Activated naive CD4-positive, alpha-beta T cell treated with anti-CD3 and anti-CD28 coated beads for 36 hours (primary cell): ENCODE measurements around the gene SEMA3G. TPM values are rescaled to one million over a fixed set of nuclear protein-coding genes. Genes with fewer than 3 reads are reported as not detected.

Experiments used
- CTCF ChIA-PET: fragments of 350-600 bp; sonication (Branson Sonifier 250); formaldehyde crosslinking; loops from one replicate; lab custom pipeline; 2021; ENCODE audit warnings: antibody characterized with exemption; lab: Charles Lee
- DNase-seq: peaks from one replicate; pipeline ENCODE4 v3.0.0-alpha.2; 2020
- H3K27ac Mint-ChIP-seq: one replicate; pipeline ENCODE4 v1.8.0; 2021; ENCODE audit warnings: mild to moderate bottlenecking, mixed read lengths
- H3K27me3 Mint-ChIP-seq: one replicate; pipeline ENCODE4 v1.8.0; 2021; ENCODE audit warnings: low read depth, mixed read lengths
- H3K36me3 Mint-ChIP-seq: one replicate; pipeline ENCODE4 v1.8.0; 2021; ENCODE audit warnings: low read depth, mixed read lengths
- H3K4me1 Mint-ChIP-seq: one replicate; pipeline ENCODE4 v1.8.0; 2021; ENCODE audit warnings: low read depth, mixed read lengths
- H3K4me3 Mint-ChIP-seq: one replicate; pipeline ENCODE4 v1.8.0; 2021; ENCODE audit warnings: mild to moderate bottlenecking, moderate library complexity, mixed read lengths
- H3K9me3 Mint-ChIP-seq: one replicate; pipeline ENCODE4 v1.8.0; 2021; ENCODE audit warnings: mixed read lengths
- intact Hi-C: fragments of 100-400 bp; cut with micrococcal nuclease; formaldehyde crosslinking; loops from one replicate; pipeline ENCODE4 v1.15.1; 2023
- total RNA-seq, 2 experiments: library from RNA; stranded (reverse); gene quantifications; one replicate each; pipeline ENCODE4 v1.2.3, GENCODE V29; 2021

SEMA3G gene
- total RNA-seq, 2 experiments from 2014 or later, result not detected

- H3K27me3 Mint-ChIP-seq, result no peaks in the 10 kb centered on the region
- no peaks in the 10 kb centered on the region for H3K4me1 Mint-ChIP-seq
- H3K4me3 Mint-ChIP-seq, result no peak overlapping the region
- H3K9me3 Mint-ChIP-seq, result no peaks in the 10 kb centered on the region
- H3K36me3 Mint-ChIP-seq, result peaks cover 6% of the 10 kb centered on the region
- intact Hi-C loops, result no loop called here
- H3K27ac Mint-ChIP-seq, result no peak overlapping the region
- DNase-seq, result no peak
- CTCF ChIA-PET, result no interaction called here
Observed at GRCh38 chr3:52484680-52485461, 40.0 kb upstream of the SEMA3G start.

GRCh38 chr3:52483577-52484381, 38.9 kb upstream of the SEMA3G start:
- H3K4me3 Mint-ChIP-seq, result no peak overlapping the region
- CTCF ChIA-PET, result no interaction called here
- H3K4me1 Mint-ChIP-seq, result no peaks in the 10 kb centered on the region
- no peaks in the 10 kb centered on the region for H3K9me3 Mint-ChIP-seq
- H3K27ac Mint-ChIP-seq, result peak overlapping the region; percentile 61
- H3K27me3 Mint-ChIP-seq, result no peaks in the 10 kb centered on the region
- no peak for DNase-seq
- H3K36me3 Mint-ChIP-seq, result peaks cover 10% of the 10 kb centered on the region
- intact Hi-C loops, result no loop called here

- H3K36me3 Mint-ChIP-seq, result peaks cover 13% of the 10 kb centered on the region
- no peaks in the 10 kb centered on the region for H3K4me1 Mint-ChIP-seq
- DNase-seq, result no peak
- CTCF ChIA-PET, result no interaction called here
- no peaks in the 10 kb centered on the region for H3K9me3 Mint-ChIP-seq
- no peak overlapping the region for H3K4me3 Mint-ChIP-seq
- H3K27me3 Mint-ChIP-seq, result no peaks in the 10 kb centered on the region
- intact Hi-C loops, result no loop called here
- H3K27ac Mint-ChIP-seq, result no peak overlapping the region
Observed at GRCh38 chr3:52483081-52483480, 38.2 kb upstream of the SEMA3G start.

GRCh38 chr3:52481819-52482521, 37.1 kb upstream of the SEMA3G start:
- CTCF ChIA-PET, result interaction anchor here (0.6 to 1.6 kb wide), 2 partner anchors 16 to 174 kb away, joined by 3 to 4 read pairs; no protein-coding TSS in a partner anchor
- H3K36me3 Mint-ChIP-seq, result peaks cover 10% of the 10 kb centered on the region
- no peak overlapping the region for H3K27ac Mint-ChIP-seq
- H3K27me3 Mint-ChIP-seq, result no peaks in the 10 kb centered on the region
- DNase-seq, result no peak
- no peaks in the 10 kb centered on the region for H3K9me3 Mint-ChIP-seq
- H3K4me1 Mint-ChIP-seq, result no peaks in the 10 kb centered on the region
- H3K4me3 Mint-ChIP-seq, result no peak overlapping the region
- intact Hi-C loops, result no loop called here

GRCh38 chr3:52480768-52481715, 36.1 kb upstream of the SEMA3G start:
- intact Hi-C loops, result no loop called here
- peaks cover 14% of the 10 kb centered on the region for H3K36me3 Mint-ChIP-seq
- DNase-seq, result no peak
- H3K27ac Mint-ChIP-seq, result no peak overlapping the region
- no peaks in the 10 kb centered on the region for H3K27me3 Mint-ChIP-seq
- no peaks in the 10 kb centered on the region for H3K9me3 Mint-ChIP-seq
- H3K4me1 Mint-ChIP-seq, result no peaks in the 10 kb centered on the region
- CTCF ChIA-PET, result interaction anchor here (1.6 kb wide), 1 partner anchor 15 kb away, joined by 3 read pairs; no protein-coding TSS in a partner anchor
- H3K4me3 Mint-ChIP-seq, result no peak overlapping the region

GRCh38 chr3:52479877-52480575, 35.1 kb upstream of the SEMA3G start:
- Mint-ChIP-seq H3K4me3 (no peak overlapping the region), H3K36me3 (peaks cover 17% of the 10 kb centered on the region), H3K9me3 (no peaks in the 10 kb centered on the region), H3K27me3 (no peaks in the 10 kb centered on the region), H3K27ac (no peak overlapping the region), H3K4me1 (no peaks in the 10 kb centered on the region)
- intact Hi-C loops, result no loop called here
- DNase-seq, result no peak
- CTCF ChIA-PET, result no interaction called here

- no peak for DNase-seq
- CTCF ChIA-PET, result no interaction called here
- Mint-ChIP-seq H3K9me3 (no peaks in the 10 kb centered on the region), H3K27me3 (no peaks in the 10 kb centered on the region), H3K36me3 (peaks cover 17% of the 10 kb centered on the region), H3K27ac (no peak overlapping the region), H3K4me1 (no peaks in the 10 kb centered on the region), H3K4me3 (no peak overlapping the region)
- intact Hi-C loops, result no loop called here
Observed at GRCh38 chr3:52479037-52479876, 34.4 kb upstream of the SEMA3G start.

- Mint-ChIP-seq H3K27me3 (no peaks in the 10 kb centered on the region), H3K4me3 (no peak overlapping the region), H3K4me1 (no peaks in the 10 kb centered on the region), H3K36me3 (peaks cover 22% of the 10 kb centered on the region), H3K27ac (no peak overlapping the region), H3K9me3 (no peaks in the 10 kb centered on the region)
- no peak for DNase-seq
- CTCF ChIA-PET, result no interaction called here
- intact Hi-C loops, result no loop called here
Observed at GRCh38 chr3:52477796-52478095, 32.8 kb upstream of the SEMA3G start.

- Mint-ChIP-seq H3K4me3 (no peak overlapping the region), H3K36me3 (peaks cover 24% of the 10 kb centered on the region), H3K27ac (no peak overlapping the region), H3K4me1 (no peaks in the 10 kb centered on the region), H3K9me3 (no peaks in the 10 kb centered on the region), H3K27me3 (no peaks in the 10 kb centered on the region)
- DNase-seq, result no peak
- intact Hi-C loops, result no loop called here
- CTCF ChIA-PET, result no interaction called here
Observed at GRCh38 chr3:52477076-52477795, 32.3 kb upstream of the SEMA3G start.

GRCh38 chr3:52473026-52473425, 28.1 kb upstream of the SEMA3G start:
- Mint-ChIP-seq H3K4me3 (no peak overlapping the region), H3K9me3 (no peaks in the 10 kb centered on the region), H3K27ac (no peak overlapping the region), H3K4me1 (no peaks in the 10 kb centered on the region), H3K36me3 (peaks cover 15% of the 10 kb centered on the region), H3K27me3 (no peaks in the 10 kb centered on the region)
- intact Hi-C loops, result no loop called here
- DNase-seq, result no peak
- CTCF ChIA-PET, result interaction anchor here (1.0 kb wide), 1 partner anchor 16 kb away, joined by 4 read pairs; no protein-coding TSS in a partner anchor
